Measurements from ENCODE around the gene THRAP3. TPM values are rescaled to one million over a fixed set of nuclear protein-coding genes. Genes with fewer than 3 reads are reported as not detected.

Gene THRAP3
- total and polyA plus RNA-seq, 2 donors (not counting 3 experiments of a cell fraction or from before 2014, with no cell fraction given), result 38.0 to 144 TPM

DNA sequence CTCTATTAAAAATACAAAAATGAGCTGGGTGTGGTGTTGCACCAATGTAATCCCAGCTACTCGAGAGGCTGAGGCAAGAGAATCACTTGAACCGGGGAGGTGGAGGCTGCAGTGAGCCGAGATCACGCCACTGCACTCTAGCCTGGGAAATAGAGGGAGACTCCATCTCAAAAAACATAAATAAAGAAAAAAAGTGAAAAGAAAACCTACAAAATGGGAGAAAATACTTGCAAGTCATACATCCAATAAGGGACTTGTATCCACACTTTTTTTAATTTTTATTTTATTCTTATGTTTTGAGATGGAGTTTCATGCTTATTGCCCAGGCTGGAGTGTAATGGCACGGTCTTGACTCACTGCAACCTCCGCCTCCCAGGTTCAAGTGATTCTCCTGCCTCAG is 52.4 kb downstream of the THRAP3 start:
- Histone ChIP-seq H3K9ac (replicated peaks; ENCODE audit: extremely low read depth, insufficient read depth, low read length) (no peak overlapping the region), H3K36me3 (ENCODE audit: control insufficient read depth in 2 of 2, extremely low read depth in 1 of 2, insufficient read depth in 2 of 2, low read length in 2 of 2) (peaks cover 0 to 3% of the 10 kb centered on the region in 2 experiments), H2AFZ (ENCODE audit: low read depth, low read length) (no peak overlapping the region), H3K4me3 (replicated peaks in 1 of 3; ENCODE audit: insufficient read depth in 1 of 3, low read depth in 1 of 3, low read length in 3 of 3) (no peak overlapping the region), H3K27ac (ENCODE audit: insufficient read depth, low read depth, low read length) (no peak overlapping the region), H3K4me1 (ENCODE audit: control insufficient read depth, extremely low read depth, insufficient read depth, low read length) (no peaks in the 10 kb centered on the region), H3K79me2 (ENCODE audit: control insufficient read depth, insufficient read depth, low read length) (peaks cover 56% of the 10 kb centered on the region), H3K27me3 (ENCODE audit: control insufficient read depth in 2 of 2, insufficient read depth in 2 of 2, low read length in 2 of 2) (no peaks in the 10 kb centered on the region), H4K20me1 (replicated peaks; ENCODE audit: control insufficient read depth, extremely low read depth, insufficient read depth, low read length) (no peaks in the 10 kb centered on the region), H3K9me1 (replicated peaks; ENCODE audit: control insufficient read depth, extremely low read depth, insufficient read depth, low read length) (no peaks in the 10 kb centered on the region), H3K4me2 (ENCODE audit: insufficient read depth, low read length) (no peak overlapping the region), H3K9me3 (replicated peaks; ENCODE audit: control insufficient read depth, insufficient read depth, low read length) (no peaks in the 10 kb centered on the region)
- dilution Hi-C loops (cut with MboI; ENCODE audit: extremely low pct_ligation_motif_present, low sequenced_read_pairs) (no loop called here), intact Hi-C loops (cut with micrococcal nuclease) (no loop called here)
- no peak for TF ChIP-seq EZH2 (IDR thresholded peaks at IDR 0.05; ENCODE audit: borderline replicate concordance, low read depth, low read length, severe bottlenecking)
- TF ChIP-seq MYC (IDR thresholded peaks at IDR 0.05; ENCODE audit: low read depth, low read length), result no peak
- no peak for FAIRE-seq
- BruUV-seq (replicated peaks), result no TSS peak
- ChIA-PET POLR2A (no interaction called here), CTCF (no interaction called here)
- no peak for DNase-seq (ENCODE audit: low read depth, low spot score)

DNA sequence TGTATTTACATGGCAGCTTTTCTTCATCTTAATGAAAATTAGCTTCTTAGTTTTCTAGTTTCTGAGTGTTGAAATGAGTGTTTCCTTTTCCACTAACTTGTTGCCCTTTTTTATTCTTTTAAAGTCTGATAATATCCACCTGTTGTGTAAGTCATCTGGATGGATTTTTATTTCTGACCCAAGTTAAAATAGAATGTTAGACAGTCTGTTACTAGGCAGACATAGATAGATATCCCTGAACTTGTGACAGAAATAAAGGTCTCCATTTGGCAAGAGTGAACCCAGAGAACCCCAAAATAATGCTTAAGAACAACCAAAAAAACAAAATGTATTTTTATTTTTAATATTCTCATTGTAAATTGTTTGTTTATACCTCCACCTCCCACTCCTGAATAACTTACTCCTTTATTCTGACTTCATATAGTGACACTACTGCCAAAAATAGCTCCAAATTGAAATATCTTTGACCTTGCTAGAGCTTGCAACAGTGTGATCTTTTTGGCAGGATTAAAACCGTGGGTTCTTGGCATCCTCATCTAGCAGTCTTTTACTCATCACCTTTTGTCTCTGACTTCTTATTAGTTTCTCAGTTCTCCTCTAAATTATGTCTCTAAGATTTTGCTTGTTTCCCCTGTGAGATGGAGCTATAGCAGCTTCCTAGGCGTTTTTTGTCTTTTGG is 55.0 kb downstream of the THRAP3 start:
- Histone ChIP-seq H3K27me3 (ENCODE audit: control insufficient read depth in 2 of 2, insufficient read depth in 2 of 2, low read length in 2 of 2) (no peaks in the 10 kb centered on the region), H3K36me3 (ENCODE audit: control insufficient read depth in 2 of 2, extremely low read depth in 1 of 2, insufficient read depth in 2 of 2, low read length in 2 of 2) (peaks cover 5 to 8% of the 10 kb centered on the region in 2 experiments), H3K4me2 (ENCODE audit: insufficient read depth, low read length) (no peak overlapping the region), H3K9me3 (replicated peaks; ENCODE audit: control insufficient read depth, insufficient read depth, low read length) (no peaks in the 10 kb centered on the region), H3K4me1 (ENCODE audit: control insufficient read depth, extremely low read depth, insufficient read depth, low read length) (no peaks in the 10 kb centered on the region), H3K4me3 (replicated peaks in 1 of 3; ENCODE audit: insufficient read depth in 1 of 3, low read depth in 1 of 3, low read length in 3 of 3) (no peak overlapping the region), H3K79me2 (ENCODE audit: control insufficient read depth, insufficient read depth, low read length) (peaks cover 43% of the 10 kb centered on the region), H3K27ac (ENCODE audit: insufficient read depth, low read depth, low read length) (no peak overlapping the region), H2AFZ (ENCODE audit: low read depth, low read length) (no peak overlapping the region), H3K9ac (replicated peaks; ENCODE audit: extremely low read depth, insufficient read depth, low read length) (no peak overlapping the region), H3K9me1 (replicated peaks; ENCODE audit: control insufficient read depth, extremely low read depth, insufficient read depth, low read length) (no peaks in the 10 kb centered on the region), H4K20me1 (replicated peaks; ENCODE audit: control insufficient read depth, extremely low read depth, insufficient read depth, low read length) (no peaks in the 10 kb centered on the region)
- dilution Hi-C loops (cut with MboI; ENCODE audit: extremely low pct_ligation_motif_present, low sequenced_read_pairs) (no loop called here), intact Hi-C loops (cut with micrococcal nuclease) (no loop called here)
- TF ChIP-seq, protein P1, sequence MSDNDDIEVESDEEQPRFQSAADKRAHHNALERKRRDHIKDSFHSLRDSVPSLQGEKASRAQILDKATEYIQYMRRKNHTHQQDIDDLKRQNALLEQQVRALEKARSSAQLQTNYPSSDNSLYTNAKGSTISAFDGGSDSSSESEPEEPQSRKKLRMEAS (IDR thresholded peaks at IDR 0.05; ENCODE audit: insufficient read depth, insufficient read length), result no peak
- no peak for TF ChIP-seq MYC (IDR thresholded peaks at IDR 0.05; ENCODE audit: low read depth, low read length)
- TF ChIP-seq EZH2 (IDR thresholded peaks at IDR 0.05; ENCODE audit: borderline replicate concordance, low read depth, low read length, severe bottlenecking), result no peak
- TF ChIP-seq JUN (IDR thresholded peaks at IDR 0.05; ENCODE audit: borderline replicate concordance, insufficient read depth, insufficient read length, low read depth), result no peak
- no peak for TF ChIP-seq POLR2A (IDR thresholded peaks at IDR 0.05; ENCODE audit: low read depth, low read length)
- TF ChIP-seq POLR2AphosphoS5 (IDR thresholded peaks at IDR 0.05; ENCODE audit: insufficient read depth, low read depth, low read length), result no peak
- TF ChIP-seq, protein P2, sequence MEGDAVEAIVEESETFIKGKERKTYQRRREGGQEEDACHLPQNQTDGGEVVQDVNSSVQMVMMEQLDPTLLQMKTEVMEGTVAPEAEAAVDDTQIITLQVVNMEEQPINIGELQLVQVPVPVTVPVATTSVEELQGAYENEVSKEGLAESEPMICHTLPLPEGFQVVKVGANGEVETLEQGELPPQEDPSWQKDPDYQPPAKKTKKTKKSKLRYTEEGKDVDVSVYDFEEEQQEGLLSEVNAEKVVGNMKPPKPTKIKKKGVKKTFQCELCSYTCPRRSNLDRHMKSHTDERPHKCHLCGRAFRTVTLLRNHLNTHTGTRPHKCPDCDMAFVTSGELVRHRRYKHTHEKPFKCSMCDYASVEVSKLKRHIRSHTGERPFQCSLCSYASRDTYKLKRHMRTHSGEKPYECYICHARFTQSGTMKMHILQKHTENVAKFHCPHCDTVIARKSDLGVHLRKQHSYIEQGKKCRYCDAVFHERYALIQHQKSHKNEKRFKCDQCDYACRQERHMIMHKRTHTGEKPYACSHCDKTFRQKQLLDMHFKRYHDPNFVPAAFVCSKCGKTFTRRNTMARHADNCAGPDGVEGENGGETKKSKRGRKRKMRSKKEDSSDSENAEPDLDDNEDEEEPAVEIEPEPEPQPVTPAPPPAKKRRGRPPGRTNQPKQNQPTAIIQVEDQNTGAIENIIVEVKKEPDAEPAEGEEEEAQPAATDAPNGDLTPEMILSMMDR (IDR thresholded peaks at IDR 0.05; ENCODE audit: extremely low read depth in 1 of 2, insufficient read depth in 1 of 2, low read depth in 1 of 2, low read length in 2 of 2), result no peak
- TF ChIP-seq GATA2 (IDR thresholded peaks at IDR 0.05; ENCODE audit: insufficient read depth, insufficient read length, low read depth, low read length), result no peak
- no peak for TF ChIP-seq FOS (IDR thresholded peaks at IDR 0.05; ENCODE audit: borderline replicate concordance, insufficient read depth, low read length)
- DNase-seq (ENCODE audit: low read depth, low spot score) (no peak), FAIRE-seq (no peak)
- ChIA-PET POLR2A (no interaction called here), CTCF (interaction anchor here (0.7 to 4.1 kb wide), 4 partner anchors 21 to 106 kb away, joined by 3 to 15 read pairs (median 4); no protein-coding TSS in a partner anchor)
- no TSS peak for BruUV-seq (replicated peaks)
